Naive thymus-derived CD4-positive, alpha-beta T cell (primary cell): ENCODE measurements around the gene MBLAC2. TPM values are rescaled to one million over a fixed set of nuclear protein-coding genes. Genes with fewer than 3 reads are reported as not detected.

ENCODE experiments used
- ATAC-seq: fragments of 150-1000 bp; cut with Tn5 transposase; 2 replicates; pipeline ENCODE4 v1.10.0; 2021; ENCODE audit warnings: mild to moderate bottlenecking, moderate library complexity
- CTCF ChIA-PET: fragments of 350-600 bp; sonication (Branson Sonifier 250); formaldehyde crosslinking; loops from one replicate; lab custom pipeline; 2021; ENCODE audit warnings: antibody characterized with exemption; lab: Charles Lee
- POLR2A ChIA-PET: fragments of 350-600 bp; sonication (Branson Sonifier 250); formaldehyde crosslinking; loops from one replicate; lab custom pipeline; 2021; ENCODE audit warnings: antibody characterized with exemption, inconsistent platforms; lab: Charles Lee
- DNase-seq, 9 donors: peaks; one replicate each; pipeline versions ENCODE4 v3.0.0 to v3.0.0-alpha.2; 2020 to 2022; ENCODE audit warnings: mixed read lengths in 1 of 9
- H3K27ac ChIP-seq: one replicate; pipeline ENCODE4 v1.7.0; 2013; ENCODE audit warnings: mild to moderate bottlenecking, low read depth, low read length, moderate library complexity
- H3K27me3 ChIP-seq, 2 donors: one replicate each; pipeline ENCODE4 v1.7.0; 2013; ENCODE audit warnings: low read length in 2 of 2, mild to moderate bottlenecking in 2 of 2, moderate library complexity in 2 of 2; ENCODE audit not compliant: control insufficient read depth in 2 of 2, insufficient read depth in 2 of 2
- H3K36me3 ChIP-seq, 3 experiments: 1 replicate in 2 of 3; 2 replicates in 1 of 3; pipeline ENCODE4 v1.7.0; 2013; ENCODE audit warnings: low read length in 3 of 3, mild to moderate bottlenecking in 3 of 3, moderate library complexity in 1 of 3; ENCODE audit not compliant: insufficient read depth in 3 of 3, control insufficient read depth in 2 of 3
- H3K4me1 ChIP-seq, 2 donors: one replicate each; pipeline ENCODE4 v1.7.0; 2013; ENCODE audit warnings: low read length in 2 of 2, mild to moderate bottlenecking in 2 of 2, moderate library complexity in 1 of 2; ENCODE audit not compliant: control insufficient read depth in 2 of 2, insufficient read depth in 2 of 2
- H3K4me3 ChIP-seq: 2 replicates; pipeline ENCODE4 v1.7.0; 2013; ENCODE audit warnings: mild to moderate bottlenecking, low read length
- H3K9me3 ChIP-seq, 3 experiments: 1 replicate in 2 of 3; 2 replicates in 1 of 3; pipeline ENCODE4 v1.7.0; 2013; ENCODE audit warnings: low read length in 3 of 3; ENCODE audit not compliant: control insufficient read depth in 2 of 3
- H3K27ac Mint-ChIP-seq, 9 donors: one replicate each; pipeline ENCODE4 v1.8.0; 2020 to 2022; ENCODE audit warnings: mixed read lengths in 9 of 9, mild to moderate bottlenecking in 8 of 9, moderate library complexity in 5 of 9, inconsistent platforms in 2 of 9
- H3K27me3 Mint-ChIP-seq, 5 donors: one replicate each; pipeline ENCODE4 v1.8.0; 2021 to 2022; ENCODE audit warnings: mixed read lengths in 5 of 5, mild to moderate bottlenecking in 1 of 5
- H3K36me3 Mint-ChIP-seq, 5 donors: one replicate each; pipeline ENCODE4 v1.8.0; 2020 to 2022; ENCODE audit warnings: mixed read lengths in 5 of 5, mild to moderate bottlenecking in 3 of 5, inconsistent platforms in 1 of 5
- H3K4me1 Mint-ChIP-seq, 7 donors: one replicate each; pipeline ENCODE4 v1.8.0; 2020 to 2022; ENCODE audit warnings: mixed read lengths in 7 of 7, mild to moderate bottlenecking in 3 of 7, inconsistent platforms in 1 of 7
- H3K4me3 Mint-ChIP-seq, 10 donors: one replicate each; pipeline ENCODE4 v1.8.0; 2020 to 2022; ENCODE audit warnings: mild to moderate bottlenecking in 10 of 10, mixed read lengths in 10 of 10, moderate library complexity in 6 of 10, inconsistent platforms in 2 of 10
- H3K9me3 Mint-ChIP-seq, 11 donors: one replicate each; pipeline ENCODE4 v1.8.0; 2020 to 2022; ENCODE audit warnings: mixed read lengths in 11 of 11, mild to moderate bottlenecking in 4 of 11, inconsistent platforms in 1 of 11, moderate library complexity in 1 of 11
- intact Hi-C, 2 donors: fragments of 100-400 bp; cut with micrococcal nuclease; formaldehyde crosslinking; loops; one replicate each; pipeline ENCODE4 v1.15.1; 2023
- polyA plus RNA-seq, 2 donors: library from polyadenylated mRNA; unstranded; fragments of 300-500 nt; fragmentation: Illumina TruSeq; gene quantifications; one replicate each; pipeline ENCODE4 v1.2.3, GENCODE V29; 2021
- total RNA-seq, 6 experiments: library from RNA in 5 of 6; stranded (reverse) in 5 of 6; gene quantifications; 1 replicate in 5 of 6; 2 replicates in 1 of 6; pipeline ENCODE4 v1.2.3 and lab custom pipeline; 2021 to 2026

Gene MBLAC2
- total and polyA plus RNA-seq, 7 experiments from 2014 or later: 5.1 to 17.6 (median 6.3) TPM

GRCh38 chr5:90438100-90438499, 36.5 kb downstream of the MBLAC2 start:
- Mint-ChIP-seq H3K4me1 (peaks cover 0 to 12% (median 7%) of the 10 kb centered on the region in 7 donors), H3K27ac (no peak overlapping the region), H3K27me3 (peaks cover 0 to 23% (median 0%) of the 10 kb centered on the region in 5 donors), H3K9me3 (no peaks in the 10 kb centered on the region), H3K36me3 (no peaks in the 10 kb centered on the region), H3K4me3 (no peak overlapping the region)
- Histone ChIP-seq H3K27ac (no peak overlapping the region), H3K27me3 (no peaks in the 10 kb centered on the region), H3K36me3 (no peaks in the 10 kb centered on the region), H3K9me3 (no peaks in the 10 kb centered on the region), H3K4me1 (no peaks in the 10 kb centered on the region), H3K4me3 (no peak overlapping the region)
- POLR2A ChIA-PET: no interaction called here
- ATAC-seq: no peak
- no peak for DNase-seq
- CTCF ChIA-PET: interaction anchor here (0.7 to 1.9 kb wide), 5 partner anchors 14 to 346 kb away, joined by 3 to 7 read pairs (median 6); partner anchors contain the start of genes LYSMD3, MBLAC2 and POLR3G
- intact Hi-C loops: loop anchor here in 1 of 2 donors (2.0 kb wide), 1 partner anchor 167 kb away; no protein-coding TSS in a partner anchor

- ChIA-PET POLR2A (interaction anchor here (0.6 kb wide), 1 partner anchor 28 kb away, joined by 3 read pairs; no protein-coding TSS in a partner anchor), CTCF (interaction anchor here (0.7 to 1.9 kb wide), 5 partner anchors 14 to 346 kb away, joined by 3 to 7 read pairs (median 6); partner anchors contain the start of genes LYSMD3, MBLAC2 and POLR3G)
- intact Hi-C loops: loop anchor here (1.0 to 2.0 kb wide), 2 partner anchors 10 to 167 kb away; no protein-coding TSS in a partner anchor
- no peaks in the 10 kb centered on the region for H3K9me3 Mint-ChIP-seq
- ATAC-seq (no peak), DNase-seq (no peak)
- H3K27me3 Mint-ChIP-seq: peaks cover 0 to 23% (median 0%) of the 10 kb centered on the region in 5 donors
- Histone ChIP-seq H3K4me3 (no peak overlapping the region), H3K4me1 (no peaks in the 10 kb centered on the region), H3K27ac (no peak overlapping the region), H3K9me3 (no peaks in the 10 kb centered on the region), H3K36me3 (no peaks in the 10 kb centered on the region), H3K27me3 (no peaks in the 10 kb centered on the region)
- H3K4me3 Mint-ChIP-seq: no peak overlapping the region
- no peak overlapping the region for H3K27ac Mint-ChIP-seq
- no peaks in the 10 kb centered on the region for H3K36me3 Mint-ChIP-seq
- peaks cover 0 to 12% (median 7%) of the 10 kb centered on the region in 7 donors for H3K4me1 Mint-ChIP-seq
These were observed 36.9 kb downstream of the MBLAC2 start for GRCh38 chr5:90437663-90438062.

- H3K4me3 ChIP-seq: no peak overlapping the region
- Mint-ChIP-seq H3K9me3 (no peaks in the 10 kb centered on the region), H3K4me1 (no peaks in the 10 kb centered on the region), H3K27ac (no peak overlapping the region), H3K4me3 (no peak overlapping the region), H3K27me3 (peaks cover 0 to 40% (median 5%) of the 10 kb centered on the region in 5 donors), H3K36me3 (no peaks in the 10 kb centered on the region)
- no peaks in the 10 kb centered on the region for H3K36me3 ChIP-seq
- peak; percentile 69 for ATAC-seq
- H3K27me3 ChIP-seq: no peaks in the 10 kb centered on the region
- ChIA-PET POLR2A (no interaction called here), CTCF (interaction anchor here (0.8 to 3.3 kb wide), 2 partner anchors 22 to 1705 kb away, joined by 3 to 19 read pairs; no protein-coding TSS in a partner anchor)
- H3K4me1 ChIP-seq: no peaks in the 10 kb centered on the region
- peak in 7 of 9 donors; percentile 11 to 45 (median 41) for DNase-seq
- no peak overlapping the region for H3K27ac ChIP-seq
- intact Hi-C loops: loop anchor here (1.0 to 5.0 kb wide), 3 partner anchors 167 to 1705 kb away; no protein-coding TSS in a partner anchor
- H3K9me3 ChIP-seq: no peaks in the 10 kb centered on the region
These were observed 40.4 kb downstream of the MBLAC2 start for GRCh38 chr5:90434116-90434714.

GRCh38 chr5:90424245-90424644, 50.3 kb downstream of the MBLAC2 start:
- Histone ChIP-seq H3K4me3 (no peak overlapping the region), H3K4me1 (no peaks in the 10 kb centered on the region), H3K27ac (no peak overlapping the region), H3K9me3 (no peaks in the 10 kb centered on the region), H3K27me3 (peaks cover 0 to 3% of the 10 kb centered on the region in 2 donors), H3K36me3 (no peaks in the 10 kb centered on the region)
- intact Hi-C loops: no loop called here
- no peak overlapping the region for H3K27ac Mint-ChIP-seq
- no peak for ATAC-seq
- H3K4me1 Mint-ChIP-seq: no peaks in the 10 kb centered on the region
- ChIA-PET POLR2A (no interaction called here), CTCF (no interaction called here)
- no peaks in the 10 kb centered on the region for H3K36me3 Mint-ChIP-seq
- no peaks in the 10 kb centered on the region for H3K9me3 Mint-ChIP-seq
- H3K27me3 Mint-ChIP-seq: peaks cover 14 to 36% (median 28%) of the 10 kb centered on the region in 5 donors
- no peak for DNase-seq
- no peak overlapping the region for H3K4me3 Mint-ChIP-seq

- POLR2A ChIA-PET: interaction anchor here (0.6 kb wide), 1 partner anchor 23 kb away, joined by 4 read pairs; no protein-coding TSS in a partner anchor
- DNase-seq (no peak), ATAC-seq (no peak)
- H3K27me3 ChIP-seq: no peaks in the 10 kb centered on the region
- no peak overlapping the region for H3K27ac ChIP-seq
- intact Hi-C loops: no loop called here
- CTCF ChIA-PET: no interaction called here
- no peaks in the 10 kb centered on the region for H3K4me1 Mint-ChIP-seq
- H3K4me3 ChIP-seq: no peak overlapping the region
- H3K36me3 ChIP-seq: no peaks in the 10 kb centered on the region
- H3K27ac Mint-ChIP-seq: peak overlapping the region in 1 of 9 donors; percentile 4
- no peaks in the 10 kb centered on the region for H3K4me1 ChIP-seq
- no peaks in the 10 kb centered on the region for H3K36me3 Mint-ChIP-seq
- H3K27me3 Mint-ChIP-seq: peaks cover 21 to 39% (median 34%) of the 10 kb centered on the region in 5 donors
- H3K9me3 Mint-ChIP-seq: peaks cover 0 to 2% (median 0%) of the 10 kb centered on the region in 11 donors
- no peaks in the 10 kb centered on the region for H3K9me3 ChIP-seq
- H3K4me3 Mint-ChIP-seq: no peak overlapping the region
These were observed 53.4 kb downstream of the MBLAC2 start for GRCh38 chr5:90421136-90421535.

GRCh38 chr5:90418214-90418613, 56.4 kb downstream of the MBLAC2 start:
- Histone ChIP-seq H3K4me3 (no peak overlapping the region), H3K4me1 (no peaks in the 10 kb centered on the region), H3K27me3 (no peaks in the 10 kb centered on the region), H3K27ac (no peak overlapping the region), H3K36me3 (no peaks in the 10 kb centered on the region), H3K9me3 (no peaks in the 10 kb centered on the region)
- Mint-ChIP-seq H3K4me3 (no peak overlapping the region), H3K27me3 (peaks cover 18 to 39% (median 30%) of the 10 kb centered on the region in 5 donors), H3K27ac (no peak overlapping the region), H3K9me3 (peaks cover 0 to 2% (median 0%) of the 10 kb centered on the region in 11 donors), H3K4me1 (no peaks in the 10 kb centered on the region), H3K36me3 (no peaks in the 10 kb centered on the region)
- no peak for ATAC-seq
- no peak for DNase-seq
- ChIA-PET POLR2A (interaction anchor here (0.8 kb wide), 1 partner anchor 56 kb away, joined by 3 read pairs; the partner anchor contains the start of genes MBLAC2 and POLR3G), CTCF (no interaction called here)
- intact Hi-C loops: no loop called here
